ENCODE results near the gene MAML2.

The MAML2 gene

GRCh38 chr11:95933594-95933993 is 409.4 kb downstream of the MAML2 start:
- no peak for TF ChIP-seq CTCF (IDR thresholded peaks at IDR 0.05; ENCODE audit: extremely low read depth, missing control alignments)
- DNase-seq (ENCODE audit: low spot score), result no peak

- DNase-seq (ENCODE audit: low spot score), result no peak
- no peak for TF ChIP-seq CTCF (IDR thresholded peaks at IDR 0.05; ENCODE audit: extremely low read depth, missing control alignments)
These were observed 411.1 kb downstream of the MAML2 start for GRCh38 chr11:95931916-95932315.

- DNase-seq (ENCODE audit: low spot score), result no peak
- TF ChIP-seq CTCF (IDR thresholded peaks at IDR 0.05; ENCODE audit: extremely low read depth, missing control alignments), result no peak
These were observed 412.0 kb downstream of the MAML2 start for GRCh38 chr11:95930948-95931347.

GRCh38 chr11:95926726-95927125 is 416.3 kb downstream of the MAML2 start:
- no peak for DNase-seq (ENCODE audit: low spot score)
- TF ChIP-seq CTCF (IDR thresholded peaks at IDR 0.05; ENCODE audit: extremely low read depth, missing control alignments), result no peak

Measured in GM20000 (cell line).